ENCODE measurements around the gene C4B.

- TF ChIP-seq CTCF (IDR thresholded peaks at IDR 0.05; ENCODE audit: insufficient read depth, low read depth, low read length) (no peak), EZH2 (IDR thresholded peaks at IDR 0.05; ENCODE audit: insufficient read depth, low read length) (no peak)
These were observed 55.4 kb downstream of the C4B start for GRCh38 chr6:32069878-32070515.

Data from astrocyte (in vitro differentiated cells and primary cell).